Ovary (tissue), 10 donors: ENCODE data around the gene ALKBH5. TPM values are rescaled to one million over a fixed set of nuclear protein-coding genes. Genes with fewer than 3 reads are reported as not detected.

ENCODE experiments used
- DNase-seq, 5 donors: peaks; one replicate each; pipeline ENCODE4 v3.0.0-alpha.2; 2019 to 2020
- H3K27ac ChIP-seq, 2 donors: fragments of 200-600 bp; one replicate each; pipeline versions ENCODE4 v1.5.1 to v1.8.0; 2019 to 2022
- H3K27me3 ChIP-seq: fragments of 200-600 bp; one replicate; pipeline ENCODE4 v1.8.0; 2022
- H3K36me3 ChIP-seq: fragments of 200-600 bp; sonication (generic); one replicate; pipeline ENCODE4 v1.5.1; 2019
- H3K4me1 ChIP-seq: one replicate; pipeline ENCODE4 v1.8.1; 2013; ENCODE audit warnings: mild to moderate bottlenecking, moderate library complexity; ENCODE audit not compliant: insufficient read depth
- H3K4me3 ChIP-seq: fragments of 200-600 bp; sonication (generic); one replicate; pipeline ENCODE4 v1.5.1; 2017
- H3K9me3 ChIP-seq, 2 donors: fragments of 200-600 bp in 1 of 2; sonication (generic) in 1 of 2; one replicate each; pipeline versions ENCODE4 v1.5.1 to v1.8.1; 2013 to 2019; ENCODE audit warnings: mild to moderate bottlenecking in 1 of 2, moderate library complexity in 1 of 2
- EP300 ChIP-seq: sonication (generic); formaldehyde crosslinking; IDR thresholded peaks from one replicate; pipeline ENCODE4 v1.6.1; 2017; ENCODE audit warnings: antibody characterized with exemption
- POLR2A ChIP-seq: fragments of 450-650 bp; IDR thresholded peaks from one replicate; pipeline ENCODE4 v1.6.1; 2017; ENCODE audit warnings: antibody characterized with exemption, mild to moderate bottlenecking, moderate library complexity
- WGBS, 3 donors: extraction: QIAGEN DNeasy Blood & Tissue Kit in 1 of 3; methylation state at CpG; one replicate each; pipeline versions ENCODE4 v1.1.5 to v1.1.7; 2013 to 2017; 5-methylcytosine and 5-hydroxymethylcytosine counted together
- intact Hi-C, 4 donors: fragments of 100-400 bp; cut with DNase I; formaldehyde crosslinking; loops; one replicate each; pipeline versions ENCODE4 v1.11.0 to v1.15.1; 2022 to 2023
- long read RNA-seq, 3 donors: library from polyadenylated mRNA in 2 of 3; unstranded in 2 of 3; transcript quantifications; one replicate each; pipeline ENCODE4 v2.0.0 and lab custom pipeline, GENCODE V29; 2021 to 2026
- polyA plus RNA-seq, 2 donors: library from polyadenylated mRNA; stranded (reverse); fragments of 200-250 nt in 1 of 2; fragments of 350-450 nt in 1 of 2; fragmentation: Illumina TruSeq in 1 of 2; extraction: RNeasy Lipid Tissue Mini Kit (QIAGEN cat#74804) in 1 of 2; gene quantifications; one replicate each; pipeline ENCODE4 v1.2.3, GENCODE V29; 2013 to 2014
- total RNA-seq, 7 donors: library from RNA; depleted of rRNA in 2 of 7; stranded (reverse); fragments of >200 nt in 2 of 7; fragmentation: NEBNext Ultra II Directional in 3 of 7; extraction: Animal tissue kit (Norgen Biotek cat#: 25700) in 3 of 7; gene quantifications; one replicate each; pipeline versions ENCODE4 v1.1.0 to v1.2.4, GENCODE V29; 2016 to 2023
- TF ChIP-seq, protein P1 (sequence below), 3 donors: fragments of 450-650 bp in 2 of 3; fragments of 200-600 bp in 1 of 3; IDR thresholded peaks; one replicate each; pipeline versions ENCODE4 v1.5.1 to v1.8.0; 2016 to 2022; ENCODE audit warnings: antibody characterized with exemption in 3 of 3, mild to moderate bottlenecking in 1 of 3
- donor health status: DM: no; HTN: no; CAD: no; lungs with moderate emphysema.
- donor health status: DM: no; HTN: no; CAD: no.
- donor health status: Bipolar disorder and iron deficiency.
- donor health status: DM: yes; HTN: yes; CAD: no.
- donor health status: DM: no; HTN: no; CAD: no.
- donor health status: DM: yes; HTN: yes; CAD: no.

The ALKBH5 gene
- total RNA-seq (100 to 1,000 TPM in 5 of 7 donors, 10 to 100 TPM in 2; 51.5 to 137 (median 105) TPM), polyA plus RNA-seq (10 to 100 TPM; 39.6 to 54.4 TPM)
- long read RNA-seq, donor 1, transcript ALKBH5-201 (4 exons, 2,748 nt), result major isoform, 194 of 231 reads
- long read RNA-seq, donor 1, partial matches to known transcripts, result 11 of 231 reads
- long read RNA-seq, donor 1, other reads (novel, unspliced or antisense), result 23 of 231 reads
- long read RNA-seq, donor 2, transcript ALKBH5-201 (4 exons, 2,748 nt), result major isoform, 48 of 67 reads
- long read RNA-seq, donor 2, partial matches to known transcripts, result 17 of 67 reads
- long read RNA-seq, donor 2, other reads (novel, unspliced or antisense), result 0 of 67 reads
- long read RNA-seq, donor 3, transcript ALKBH5-201 (4 exons, 2,748 nt), result major isoform, 396 of 430 reads
- long read RNA-seq, donor 3, partial matches to known transcripts, result 13 of 430 reads
- long read RNA-seq, donor 3, other reads (novel, unspliced or antisense), result 20 of 430 reads

DNA sequence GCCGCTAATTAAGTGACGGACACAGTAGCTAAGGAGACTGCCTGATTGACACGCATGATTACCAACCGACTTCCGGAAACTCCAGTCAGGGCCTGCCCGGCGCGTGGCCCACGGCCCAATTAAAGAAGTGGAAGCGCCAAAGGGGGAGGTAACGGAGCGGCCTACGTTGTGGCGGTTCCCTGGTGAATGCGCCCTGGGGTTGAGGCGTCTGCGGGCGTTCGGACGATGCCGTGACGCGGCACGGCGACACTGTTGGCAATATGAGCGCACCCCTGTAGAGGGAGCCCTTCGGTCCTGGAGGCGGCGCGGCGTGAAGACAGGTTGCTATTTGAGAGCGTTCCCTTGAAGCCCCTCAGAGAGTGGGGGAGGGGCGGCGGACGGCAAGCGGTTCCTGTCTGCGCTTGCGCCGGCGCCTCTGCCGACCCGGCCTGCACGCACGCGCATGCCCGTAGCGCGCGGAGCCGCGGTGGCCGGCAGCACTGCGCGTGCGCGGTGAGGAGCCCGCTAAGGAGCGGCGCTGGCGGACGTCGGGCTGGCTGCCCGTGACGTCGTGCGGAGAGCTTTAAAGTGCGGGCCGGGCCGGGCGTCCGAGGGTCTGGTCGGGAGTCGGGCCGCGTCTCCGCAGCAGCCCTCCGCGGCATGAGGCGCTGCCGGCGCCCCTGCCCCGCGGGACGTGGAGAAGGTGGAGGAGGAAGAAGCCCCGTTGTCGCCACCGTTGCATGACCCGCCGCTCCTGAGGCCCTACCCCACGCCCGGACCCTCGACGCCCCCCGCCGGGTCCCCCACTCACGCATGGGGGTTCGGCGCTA, at the start of gene ALKBH5:
ALKBH5 (plus strand) TSS at position 495 of the 809 bp plus-strand sequence. CDS start 416 bp downstream, outside the sequence.
- intact Hi-C loops, result no loop called here
- Histone ChIP-seq H3K27me3 (no peaks in the 10 kb centered on the region), H3K9me3 (no peaks in the 10 kb centered on the region), H3K4me1 (peaks cover 21% of the 10 kb centered on the region), H3K4me3 (peak within 1 kb of the TSS; percentile 95), H3K27ac (peak within 1 kb of the TSS; percentile 73 to 94), H3K36me3 (no peaks in the 10 kb centered on the region)
- TF ChIP-seq, protein P1, sequence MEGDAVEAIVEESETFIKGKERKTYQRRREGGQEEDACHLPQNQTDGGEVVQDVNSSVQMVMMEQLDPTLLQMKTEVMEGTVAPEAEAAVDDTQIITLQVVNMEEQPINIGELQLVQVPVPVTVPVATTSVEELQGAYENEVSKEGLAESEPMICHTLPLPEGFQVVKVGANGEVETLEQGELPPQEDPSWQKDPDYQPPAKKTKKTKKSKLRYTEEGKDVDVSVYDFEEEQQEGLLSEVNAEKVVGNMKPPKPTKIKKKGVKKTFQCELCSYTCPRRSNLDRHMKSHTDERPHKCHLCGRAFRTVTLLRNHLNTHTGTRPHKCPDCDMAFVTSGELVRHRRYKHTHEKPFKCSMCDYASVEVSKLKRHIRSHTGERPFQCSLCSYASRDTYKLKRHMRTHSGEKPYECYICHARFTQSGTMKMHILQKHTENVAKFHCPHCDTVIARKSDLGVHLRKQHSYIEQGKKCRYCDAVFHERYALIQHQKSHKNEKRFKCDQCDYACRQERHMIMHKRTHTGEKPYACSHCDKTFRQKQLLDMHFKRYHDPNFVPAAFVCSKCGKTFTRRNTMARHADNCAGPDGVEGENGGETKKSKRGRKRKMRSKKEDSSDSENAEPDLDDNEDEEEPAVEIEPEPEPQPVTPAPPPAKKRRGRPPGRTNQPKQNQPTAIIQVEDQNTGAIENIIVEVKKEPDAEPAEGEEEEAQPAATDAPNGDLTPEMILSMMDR (IDR thresholded peaks at IDR 0.05), result peak; percentile 6 to 43 (median 8)
- TF ChIP-seq POLR2A, result peak; percentile 99
- TF ChIP-seq EP300, result peak; percentile 66
- DNase-seq, result peak; percentile 96 to 98 (median 97)
- WGBS, 3 donors, result 0 to 1% (median 1%) methylated on average over 50 to 98 of the region's 98 CpGs

DNA sequence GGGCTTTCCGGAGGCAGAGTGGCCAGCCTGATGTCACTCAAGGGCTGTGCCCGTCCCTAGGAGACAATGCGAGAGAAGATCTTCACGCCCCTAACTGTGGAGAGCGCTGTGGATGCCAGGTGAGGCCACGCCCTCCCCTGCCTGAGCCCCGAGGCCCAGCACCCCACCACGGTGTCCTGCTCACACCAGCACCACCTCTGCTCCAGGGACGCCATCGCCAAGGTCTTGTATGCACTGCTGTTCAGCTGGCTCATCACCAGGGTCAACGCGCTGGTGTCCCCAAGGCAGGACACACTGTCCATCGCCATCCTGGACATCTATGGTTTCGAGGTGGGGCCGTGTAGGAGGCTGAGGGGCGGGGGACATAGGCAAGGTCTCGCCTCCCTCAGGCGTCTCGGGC, 47.3 kb upstream of the ALKBH5 start:
- WGBS, 3 donors, result 72 to 82% (median 81%) methylated on average over 19 of the region's 19 CpGs

DNA sequence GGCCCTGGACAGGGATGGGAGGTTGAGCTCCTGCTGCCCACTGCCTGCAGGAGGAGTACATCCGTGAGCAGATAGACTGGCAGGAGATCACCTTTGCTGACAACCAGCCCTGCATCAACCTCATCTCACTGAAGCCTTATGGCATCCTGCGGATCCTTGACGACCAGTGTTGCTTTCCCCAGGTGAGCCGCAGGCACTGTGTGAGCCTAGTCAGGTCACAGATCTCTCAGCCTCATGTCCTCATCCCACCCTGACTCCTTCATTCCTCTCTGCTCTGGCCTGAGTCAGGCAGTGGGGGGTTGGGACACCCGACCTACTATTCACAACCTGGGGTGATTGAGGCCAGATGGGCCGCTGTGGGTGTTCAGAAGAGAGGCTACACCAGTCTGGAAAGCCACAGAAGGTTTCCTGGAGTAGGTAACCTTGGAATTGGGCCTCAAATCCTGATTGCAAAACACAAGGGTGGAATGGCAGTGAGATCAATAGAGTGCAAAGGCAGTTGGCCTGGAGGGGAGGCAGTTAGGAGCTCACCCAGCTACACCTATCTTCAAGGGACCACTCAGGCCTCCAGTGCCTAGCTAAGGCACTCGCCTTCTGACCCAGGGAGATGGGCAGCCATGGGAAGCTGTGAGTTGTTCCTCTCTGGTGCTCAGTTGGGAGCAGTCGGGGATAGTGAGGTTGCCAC, 45.4 kb upstream of the ALKBH5 start:
- no peak overlapping the region for H3K27ac ChIP-seq
- 72 to 76% (median 76%) methylated on average over 8 of the region's 8 CpGs for WGBS, 3 donors
- H3K4me3 ChIP-seq, result no peak overlapping the region
- H3K36me3 ChIP-seq, result no peaks in the 10 kb centered on the region
- H3K27me3 ChIP-seq, result no peaks in the 10 kb centered on the region
- H3K9me3 ChIP-seq, result no peaks in the 10 kb centered on the region
- no peak for DNase-seq
- no peaks in the 10 kb centered on the region for H3K4me1 ChIP-seq
- TF ChIP-seq, protein P1 (IDR thresholded peaks at IDR 0.05), result no peak
- no peak for TF ChIP-seq EP300
- TF ChIP-seq POLR2A, result no peak
- intact Hi-C loops, result no loop called here

More for the DNA sequence above, 47.3 kb upstream of the ALKBH5 start:
- no peaks in the 10 kb centered on the region for H3K4me1 ChIP-seq
- DNase-seq, result no peak
- H3K36me3 ChIP-seq, result no peaks in the 10 kb centered on the region
- H3K27ac ChIP-seq, result no peak overlapping the region
- intact Hi-C loops, result no loop called here
- H3K4me3 ChIP-seq, result no peak overlapping the region
- no peaks in the 10 kb centered on the region for H3K27me3 ChIP-seq
- TF ChIP-seq, protein P1 (IDR thresholded peaks at IDR 0.05), result no peak
- TF ChIP-seq EP300 (no peak), POLR2A (no peak)
- no peaks in the 10 kb centered on the region for H3K9me3 ChIP-seq

DNA sequence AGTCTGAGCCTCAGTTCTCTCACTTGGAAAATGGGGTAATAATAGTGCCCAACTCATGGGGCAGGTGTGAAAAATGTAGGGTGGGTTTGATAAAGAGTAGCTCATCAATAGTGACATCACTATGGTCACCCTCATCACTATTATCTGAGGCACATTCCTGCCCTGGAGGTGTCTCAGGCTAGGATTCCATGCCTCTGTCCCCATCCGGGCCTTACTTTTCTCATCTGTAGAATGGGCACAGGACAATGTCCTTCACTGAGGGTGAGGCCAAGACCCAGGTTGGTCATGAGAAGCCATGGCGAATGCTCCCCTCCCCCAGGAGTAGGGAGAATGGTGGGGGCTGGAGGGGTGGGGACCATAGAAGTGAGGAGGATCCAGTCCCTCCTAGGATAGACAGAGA, 44.5 kb upstream of the ALKBH5 start:
- Histone ChIP-seq H3K27me3 (no peaks in the 10 kb centered on the region), H3K4me1 (no peaks in the 10 kb centered on the region), H3K9me3 (no peaks in the 10 kb centered on the region), H3K4me3 (no peak overlapping the region), H3K36me3 (no peaks in the 10 kb centered on the region), H3K27ac (no peak overlapping the region)
- DNase-seq, result no peak
- TF ChIP-seq EP300 (no peak), POLR2A (no peak)
- TF ChIP-seq, protein P1 (IDR thresholded peaks at IDR 0.05), result no peak
- 85 to 97% (median 94%) methylated on average over 2 of the region's 2 CpGs for WGBS, 3 donors
- intact Hi-C loops, result no loop called here
